ENCODE measurements around the gene CAPN12. TPM values are rescaled to one million over a fixed set of nuclear protein-coding genes. Genes with fewer than 3 reads are reported as not detected.
"Not testable (repeated sequence)": the region's sequence is repeated elsewhere in the genome, so short reads cannot be mapped to it uniquely, and the experiment has no call there.

Gene CAPN12, protein sequence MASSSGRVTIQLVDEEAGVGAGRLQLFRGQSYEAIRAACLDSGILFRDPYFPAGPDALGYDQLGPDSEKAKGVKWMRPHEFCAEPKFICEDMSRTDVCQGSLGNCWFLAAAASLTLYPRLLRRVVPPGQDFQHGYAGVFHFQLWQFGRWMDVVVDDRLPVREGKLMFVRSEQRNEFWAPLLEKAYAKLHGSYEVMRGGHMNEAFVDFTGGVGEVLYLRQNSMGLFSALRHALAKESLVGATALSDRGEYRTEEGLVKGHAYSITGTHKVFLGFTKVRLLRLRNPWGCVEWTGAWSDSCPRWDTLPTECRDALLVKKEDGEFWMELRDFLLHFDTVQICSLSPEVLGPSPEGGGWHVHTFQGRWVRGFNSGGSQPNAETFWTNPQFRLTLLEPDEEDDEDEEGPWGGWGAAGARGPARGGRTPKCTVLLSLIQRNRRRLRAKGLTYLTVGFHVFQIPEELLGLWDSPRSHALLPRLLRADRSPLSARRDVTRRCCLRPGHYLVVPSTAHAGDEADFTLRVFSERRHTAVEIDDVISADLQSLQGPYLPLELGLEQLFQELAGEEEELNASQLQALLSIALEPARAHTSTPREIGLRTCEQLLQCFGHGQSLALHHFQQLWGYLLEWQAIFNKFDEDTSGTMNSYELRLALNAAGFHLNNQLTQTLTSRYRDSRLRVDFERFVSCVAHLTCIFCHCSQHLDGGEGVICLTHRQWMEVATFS
- 12.4 and 14.9 TPM in 2 replicates for total RNA-seq

DNA sequence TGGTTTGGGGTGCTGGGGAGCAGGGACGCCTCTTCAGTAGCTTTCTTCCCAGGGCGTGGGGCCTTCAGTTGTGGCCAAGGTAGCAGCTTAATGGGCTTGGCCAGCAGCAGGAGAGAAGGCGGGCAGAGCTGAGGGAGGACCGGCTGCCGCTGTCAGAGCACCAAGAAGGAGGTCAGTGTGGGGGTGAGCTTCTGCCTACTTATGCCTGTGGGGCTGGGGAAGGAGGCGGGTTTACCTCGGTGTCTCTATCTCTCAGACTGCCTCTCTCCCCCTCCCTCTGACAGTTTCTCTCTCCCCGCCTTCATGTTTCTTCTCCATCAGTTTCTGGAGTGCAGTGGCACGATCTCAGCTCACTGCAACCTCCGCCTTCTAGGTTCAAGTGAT lies at the start of gene CAPN12:
Gene CAPN12 (minus strand): TSS at position 177 of the 384 bp plus-strand sequence. CDS start 309 bp downstream, outside the sequence.
- POLR2A ChIA-PET, result interaction anchor here (0.6 kb wide), 1 partner anchor 12 kb away, joined by 4 read pairs; no protein-coding TSS in a partner anchor
- no peaks in the 10 kb centered on the region for H3K27me3 Mint-ChIP-seq

DNA sequence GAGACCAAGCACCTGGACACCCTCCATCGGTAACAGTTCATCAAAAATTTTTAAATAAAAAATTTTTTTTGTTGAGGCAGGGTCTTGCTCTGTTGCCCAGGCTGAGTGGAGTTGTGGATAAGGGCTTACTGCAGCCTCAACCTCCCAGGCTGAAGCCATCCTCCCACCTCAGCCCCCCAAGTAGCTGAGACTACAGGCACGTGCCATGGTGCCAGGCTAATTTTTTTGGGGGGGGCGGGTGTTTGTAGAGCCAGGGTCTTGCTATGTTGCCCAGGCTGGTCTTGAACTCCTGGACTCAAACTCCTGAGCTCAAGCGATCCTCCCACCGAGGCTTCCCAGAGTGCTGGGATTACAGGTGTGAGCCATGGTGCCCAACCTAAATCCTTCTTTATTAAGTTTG lies 49.4 kb upstream of the CAPN12 start:
- ATAC-seq (ENCODE audit: low read depth) (no peak), DNase-seq (no peak)
- no peaks in the 10 kb centered on the region for H3K36me3 Mint-ChIP-seq (ENCODE audit: low read depth)
- H3K9me3 Mint-ChIP-seq, result no peaks in the 10 kb centered on the region
- ChIA-PET POLR2A (interaction anchor here (0.6 to 1.7 kb wide), 4 partner anchors 38 to 93 kb away, joined by 3 to 16 read pairs (median 6); partner anchors contain the start of gene ECH1), CTCF (interaction anchor here (1.3 kb wide), 1 partner anchor 391 kb away, joined by 3 read pairs; the partner anchor contains the start of gene FAM98C)
- peaks cover 6% of the 10 kb centered on the region for H3K4me1 Mint-ChIP-seq
- intact Hi-C loops (cut with micrococcal nuclease), result no loop called here
- no peak for TF ChIP-seq CTCF (IDR thresholded peaks at IDR 0.05)
- no peaks in the 10 kb centered on the region for H3K27me3 Mint-ChIP-seq
- H3K4me3 Mint-ChIP-seq, result no peak overlapping the region
- no peak overlapping the region for H3K27ac Mint-ChIP-seq

More for the DNA sequence above, at the start of gene CAPN12:
- no peaks in the 10 kb centered on the region for H3K36me3 Mint-ChIP-seq (ENCODE audit: low read depth)
- no peaks in the 10 kb centered on the region for H3K9me3 Mint-ChIP-seq
- CTCF ChIA-PET, result no interaction called here
- DNase-seq (no peak), ATAC-seq (ENCODE audit: low read depth) (no peak)
- intact Hi-C loops (cut with micrococcal nuclease), result no loop called here
- H3K4me3 Mint-ChIP-seq, result no peak within 1 kb of the TSS
- no peak within 1 kb of the TSS for H3K27ac Mint-ChIP-seq
- no peak for TF ChIP-seq CTCF (IDR thresholded peaks at IDR 0.05)
- no peaks in the 10 kb centered on the region for H3K4me1 Mint-ChIP-seq

DNA sequence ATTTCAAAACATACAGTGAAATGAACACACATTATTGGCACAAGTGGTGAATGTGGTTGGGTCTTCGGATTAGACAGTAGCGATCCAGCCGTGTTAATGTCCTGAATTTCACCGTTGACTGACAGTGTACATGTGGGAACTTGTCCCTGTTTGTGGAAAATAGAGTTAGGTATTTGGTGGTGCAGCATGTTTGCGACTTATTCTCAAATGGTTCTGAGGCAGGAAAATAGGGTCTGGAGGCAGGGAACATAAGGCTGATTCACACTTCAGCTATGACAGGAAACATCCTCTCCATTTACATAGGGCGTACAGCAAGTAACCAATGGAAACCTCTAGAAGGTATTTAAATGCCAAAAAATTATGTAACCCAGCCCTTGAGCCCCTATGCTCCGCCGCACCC lies 48.9 kb upstream of the CAPN12 start:
- ATAC-seq (ENCODE audit: low read depth) (no peak), DNase-seq (no peak)
- Mint-ChIP-seq H3K4me1 (peaks cover 6% of the 10 kb centered on the region), H3K27me3 (no peaks in the 10 kb centered on the region), H3K36me3 (ENCODE audit: low read depth) (no peaks in the 10 kb centered on the region), H3K27ac (no peak overlapping the region), H3K9me3 (no peaks in the 10 kb centered on the region), H3K4me3 (peak overlapping the region; percentile 71)
- CTCF ChIA-PET, result interaction anchor here (0.8 to 1.3 kb wide), 4 partner anchors 24 to 390 kb away, joined by 3 to 5 read pairs (median 3); partner anchors contain the start of genes FAM98C, MRPS12 and SARS2
- no peak for TF ChIP-seq CTCF (IDR thresholded peaks at IDR 0.05)
- POLR2A ChIA-PET, result interaction anchor here (0.6 to 1.7 kb wide), 14 partner anchors 24 to 419 kb away, joined by 3 to 16 read pairs (median 4); partner anchors contain the start of genes ECH1, EIF3K, MAP4K1 and MRPS12
- intact Hi-C loops (cut with micrococcal nuclease), result no loop called here

DNA sequence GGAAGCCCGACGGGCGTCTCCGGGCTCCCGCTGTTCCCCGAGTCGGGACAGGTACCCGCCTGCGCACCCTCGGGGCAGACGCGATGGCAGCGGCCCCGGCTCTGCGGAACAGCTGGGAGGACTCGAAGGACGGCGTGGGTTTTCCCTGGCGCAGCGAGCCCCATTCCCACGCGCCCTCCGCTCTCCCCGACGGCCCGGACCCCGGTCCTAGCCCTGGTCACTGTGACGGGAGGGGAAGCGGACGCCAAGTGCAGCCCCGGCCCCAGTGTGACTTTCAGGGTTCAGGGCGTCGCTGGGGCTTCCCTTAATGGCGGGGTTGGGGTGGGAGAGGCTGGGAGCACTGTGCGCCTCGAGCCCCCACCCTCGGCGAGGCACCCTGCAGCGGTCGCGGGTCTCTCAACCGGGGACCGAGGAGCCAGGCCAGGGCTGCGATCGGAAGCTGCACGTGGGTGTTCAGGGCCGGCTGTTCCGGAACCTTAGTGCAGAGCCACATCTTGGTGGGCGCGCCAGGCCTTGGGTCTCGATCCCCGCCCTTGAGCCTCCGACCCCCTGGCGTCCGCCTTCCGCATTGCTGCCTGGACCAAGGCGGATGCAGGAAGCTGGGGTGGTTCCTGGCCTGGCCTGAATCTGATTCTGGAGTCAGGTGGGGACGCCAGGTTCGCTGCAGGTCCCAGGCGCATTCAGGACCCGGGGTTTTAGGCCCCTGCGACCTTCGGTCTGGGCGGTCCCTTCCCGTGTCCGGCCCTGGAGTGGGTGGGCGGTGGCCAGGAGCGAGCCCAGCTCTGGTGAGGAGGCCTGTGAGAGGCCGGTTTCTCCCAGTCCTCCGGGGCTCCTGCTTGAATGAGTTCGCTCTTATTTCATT lies 48.2 kb upstream of the CAPN12 start:
- peaks cover 6% of the 10 kb centered on the region for H3K4me1 Mint-ChIP-seq
- intact Hi-C loops (cut with micrococcal nuclease), result no loop called here
- H3K9me3 Mint-ChIP-seq, result no peaks in the 10 kb centered on the region
- no peak for TF ChIP-seq CTCF (IDR thresholded peaks at IDR 0.05)
- no peaks in the 10 kb centered on the region for H3K27me3 Mint-ChIP-seq
- ChIA-PET POLR2A (interaction anchor here (0.6 to 1.7 kb wide), 12 partner anchors 23 to 418 kb away, joined by 3 to 16 read pairs (median 4); partner anchors contain the start of genes ECH1, EIF3K, MAP4K1 and MRPS12), CTCF (interaction anchor here (0.8 to 1.3 kb wide), 4 partner anchors 23 to 390 kb away, joined by 3 to 5 read pairs (median 3); partner anchors contain the start of genes FAM98C, MRPS12 and SARS2)
- H3K36me3 Mint-ChIP-seq (ENCODE audit: low read depth), result no peaks in the 10 kb centered on the region
- H3K4me3 Mint-ChIP-seq, result peak overlapping the region; percentile 71
- no peak overlapping the region for H3K27ac Mint-ChIP-seq
- peak; percentile 76 for ATAC-seq (ENCODE audit: low read depth)
- DNase-seq, result peak; percentile 63

GRCh38 chr19:38791451-38792064 lies 47.3 kb upstream of the CAPN12 start:
- H3K27ac Mint-ChIP-seq; H3K4me1 Mint-ChIP-seq; DNase-seq; H3K9me3 Mint-ChIP-seq; H3K4me3 Mint-ChIP-seq; H3K36me3 Mint-ChIP-seq (ENCODE audit: low read depth); H3K27me3 Mint-ChIP-seq; CTCF ChIA-PET; intact Hi-C loops (cut with micrococcal nuclease): not testable (repeated sequence)
- POLR2A ChIA-PET, result interaction anchor here (1.7 kb wide), 1 partner anchor 22 kb away, joined by 13 read pairs; no protein-coding TSS in a partner anchor
- peak; percentile 85 for ATAC-seq (ENCODE audit: low read depth)

DNA sequence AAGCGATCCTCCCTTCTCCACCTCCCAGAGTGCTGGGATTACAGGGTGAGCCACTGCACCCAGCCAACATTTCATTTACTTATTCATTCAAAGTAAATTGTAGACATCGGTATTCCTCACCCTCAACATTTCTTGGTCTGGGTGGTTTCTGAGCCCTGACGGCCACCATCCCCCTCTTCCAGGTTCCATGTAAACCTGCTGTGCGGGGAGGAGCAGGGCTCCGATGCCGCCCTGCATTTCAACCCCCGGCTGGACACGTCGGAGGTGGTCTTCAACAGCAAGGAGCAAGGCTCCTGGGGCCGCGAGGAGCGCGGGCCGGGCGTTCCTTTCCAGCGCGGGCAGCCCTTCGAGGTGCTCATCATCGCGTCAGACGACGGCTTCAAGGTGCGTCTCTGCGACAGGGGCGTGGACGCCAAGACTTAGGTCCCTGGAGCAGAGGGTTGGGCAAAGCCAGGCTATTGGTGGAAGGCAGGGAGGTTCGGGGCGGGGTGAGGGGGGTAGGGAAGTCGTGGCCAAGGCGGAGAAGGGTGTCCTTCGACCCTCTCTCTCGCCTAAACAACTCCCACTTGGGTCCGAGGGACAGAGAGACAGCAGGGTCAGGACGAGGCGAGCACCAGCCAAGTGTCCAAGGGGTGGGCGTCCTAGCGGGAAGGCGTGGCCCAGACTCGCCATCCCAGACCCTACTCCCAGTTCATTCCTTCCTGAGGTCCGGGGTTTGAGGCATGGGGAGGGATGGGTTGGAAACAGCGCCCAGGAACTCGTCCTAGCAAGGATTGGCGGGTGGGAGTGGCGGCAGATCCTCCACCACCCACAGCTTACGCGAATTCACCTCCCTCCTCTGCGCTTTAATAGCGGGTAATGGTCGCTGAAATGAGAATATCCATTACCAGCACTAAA lies 46.5 kb upstream of the CAPN12 start:
- POLR2A ChIA-PET; H3K27me3 Mint-ChIP-seq; H3K36me3 Mint-ChIP-seq (ENCODE audit: low read depth); H3K4me3 Mint-ChIP-seq; ATAC-seq (ENCODE audit: low read depth); H3K4me1 Mint-ChIP-seq; CTCF ChIA-PET; intact Hi-C loops (cut with micrococcal nuclease); DNase-seq; H3K27ac Mint-ChIP-seq; H3K9me3 Mint-ChIP-seq: not testable (repeated sequence)
